ENCODE data around the gene MMADHC. TPM values are rescaled to one million over a fixed set of nuclear protein-coding genes. Genes with fewer than 3 reads are reported as not detected.

Gene MMADHC
- total RNA-seq, 4 donors from 2014 or later = 140 to 205 (median 169) TPM

GRCh38 chr2:149594411-149594810, 6.8 kb upstream of the MMADHC start:
- DNase-seq (no peak), ATAC-seq (no peak)
- in situ Hi-C loops (cut with MboI; ENCODE audit: low sequenced_read_pairs in 4 of 4) (loop anchor here (5.0 to 25.0 kb wide), 6 partner anchors 890 to 1843 kb away; partner anchors contain the start of genes RIF1 (in 2 of the 4) and RND3 (in 1 of the 4)), intact Hi-C loops (cut with DNase I; ENCODE audit: low total_unique reads) (loop anchor here (10.0 kb wide), 1 partner anchor 170 kb away; no protein-coding TSS in a partner anchor)
- Histone ChIP-seq H3K4me3 (no peak overlapping the region), H3K9me3 (no peaks in the 10 kb centered on the region), H3K4me1 (peaks cover 4 to 5% of the 10 kb centered on the region in 2 donors), H3K27ac (no peak overlapping the region), H3K36me3 (no peaks in the 10 kb centered on the region), H3K27me3 (no peaks in the 10 kb centered on the region)
- TF ChIP-seq POLR2A (IDR thresholded peaks at IDR 0.05) (no peak), CTCF (IDR thresholded peaks at IDR 0.05 in 4 of 5, conservative IDR thresholded peaks at IDR 0.05 in 1 of 5) (no peak)

- H3K4me1 ChIP-seq = peaks cover 21 to 41% of the 10 kb centered on the region in 2 donors
- in situ Hi-C loops (cut with MboI; ENCODE audit: low sequenced_read_pairs in 4 of 4) (loop anchor here in 3 of 4 donors (25.0 kb wide), 2 partner anchors 1824 to 1849 kb away; partner anchors contain the start of gene RIF1 (in 2 of the 3)), intact Hi-C loops (cut with DNase I; ENCODE audit: low total_unique reads) (loop anchor here (5.0 to 10.0 kb wide), 4 partner anchors 899 to 1746 kb away; partner anchors contain the start of genes EPC2, MBD5, ORC4 and RND3)
- TF ChIP-seq POLR2A (IDR thresholded peaks at IDR 0.05) = no peak
- no peak for TF ChIP-seq CTCF (IDR thresholded peaks at IDR 0.05 in 4 of 5, conservative IDR thresholded peaks at IDR 0.05 in 1 of 5)
- H3K36me3 ChIP-seq = peaks cover 0 to 11% of the 10 kb centered on the region in 2 donors
- H3K27ac ChIP-seq = peak overlapping the region; percentile 92 to 98 (median 97)
- no peaks in the 10 kb centered on the region for H3K9me3 ChIP-seq
- peak overlapping the region; percentile 75 to 93 (median 92) for H3K4me3 ChIP-seq
- DNase-seq = no peak
- ATAC-seq = no peak
- H3K27me3 ChIP-seq = no peaks in the 10 kb centered on the region
Measured at GRCh38 chr2:149587950-149588487, 444 bp upstream of the MMADHC start.

- DNase-seq = no peak
- intact Hi-C loops (cut with DNase I; ENCODE audit: low total_unique reads) (loop anchor here (5.0 to 10.0 kb wide), 4 partner anchors 900 to 1745 kb away; partner anchors contain the start of genes EPC2, MBD5, ORC4 and RND3), in situ Hi-C loops (cut with MboI; ENCODE audit: low sequenced_read_pairs in 4 of 4) (loop anchor here in 3 of 4 donors (25.0 kb wide), 2 partner anchors 1825 to 1850 kb away; partner anchors contain the start of gene RIF1 (in 2 of the 3))
- Histone ChIP-seq H3K9me3 (no peaks in the 10 kb centered on the region), H3K4me1 (peaks cover 30 to 51% of the 10 kb centered on the region in 2 donors), H3K27me3 (no peaks in the 10 kb centered on the region), H3K27ac (peak overlapping the region; percentile 92 to 98 (median 97)), H3K36me3 (peaks cover 0 to 19% of the 10 kb centered on the region in 2 donors), H3K4me3 (peak overlapping the region; percentile 75 to 93 (median 92))
- no peak for ATAC-seq
- TF ChIP-seq POLR2A (IDR thresholded peaks at IDR 0.05) (no peak), CTCF (IDR thresholded peaks at IDR 0.05 in 4 of 5, conservative IDR thresholded peaks at IDR 0.05 in 1 of 5) (no peak)
Measured at GRCh38 chr2:149586898-149587219, 716 bp downstream of the MMADHC start.

- Histone ChIP-seq H3K27me3 (no peaks in the 10 kb centered on the region), H3K36me3 (peaks cover 0 to 27% of the 10 kb centered on the region in 2 donors), H3K27ac (peak overlapping the region; percentile 92 to 98 (median 97)), H3K4me1 (peaks cover 36 to 59% of the 10 kb centered on the region in 2 donors), H3K9me3 (no peaks in the 10 kb centered on the region), H3K4me3 (peak overlapping the region; percentile 75 to 93 (median 92))
- in situ Hi-C loops (cut with MboI; ENCODE audit: low sequenced_read_pairs in 4 of 4) (loop anchor here in 3 of 4 donors (25.0 kb wide), 2 partner anchors 1826 to 1851 kb away; partner anchors contain the start of gene RIF1 (in 2 of the 3)), intact Hi-C loops (cut with DNase I; ENCODE audit: low total_unique reads) (loop anchor here (5.0 to 10.0 kb wide), 4 partner anchors 901 to 1744 kb away; partner anchors contain the start of genes EPC2, MBD5, ORC4 and RND3)
- TF ChIP-seq POLR2A (IDR thresholded peaks at IDR 0.05) = no peak
- no peak for TF ChIP-seq CTCF (IDR thresholded peaks at IDR 0.05 in 4 of 5, conservative IDR thresholded peaks at IDR 0.05 in 1 of 5)
- no peak for DNase-seq
- no peak for ATAC-seq
Measured at GRCh38 chr2:149586063-149586462, 1.5 kb downstream of the MMADHC start.

Data from gastrocnemius medialis (tissue), 4 donors.